ENCODE results near the gene AKR1D1. TPM values are rescaled to one million over a fixed set of nuclear protein-coding genes. Genes with fewer than 3 reads are reported as not detected.

Gene AKR1D1
- total RNA-seq, 1 donor from 2014 or later = not detected

DNA sequence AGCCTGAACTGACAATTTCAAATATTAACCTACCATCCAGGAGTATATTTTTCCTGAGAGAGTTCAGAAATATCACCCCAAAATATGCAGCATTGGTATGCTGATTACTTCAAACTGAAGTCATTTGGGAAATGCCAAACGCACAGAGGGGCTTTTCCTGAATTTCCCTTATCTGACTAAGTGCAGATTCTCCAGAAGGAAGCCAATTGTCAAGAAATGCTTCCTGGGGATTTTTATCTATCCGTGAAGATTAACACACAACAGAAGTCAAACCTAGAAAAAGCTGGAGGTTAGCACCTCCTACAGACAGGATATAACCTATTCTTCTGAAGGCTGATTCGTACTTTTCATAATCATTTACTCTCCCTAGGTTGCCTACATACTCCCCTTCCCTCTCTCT is 91.0 kb downstream of the AKR1D1 start:
- Histone ChIP-seq H3K27me3 (no peaks in the 10 kb centered on the region), H3K4me3 (no peak overlapping the region), H4K20me1 (ENCODE audit: low read depth) (no peaks in the 10 kb centered on the region), H3K79me2 (ENCODE audit: low read depth) (peaks cover 8% of the 10 kb centered on the region), H3F3A (ENCODE audit: low read depth) (peaks cover 61% of the 10 kb centered on the region), H3K36me3 (peaks cover 4% of the 10 kb centered on the region), H3K27ac (peak overlapping the region; percentile 92), H2AFZ (replicated peaks) (no peak overlapping the region), H3K4me1 (peaks cover 58% of the 10 kb centered on the region), H3K9me3 (ENCODE audit: low read depth) (peaks cover 21% of the 10 kb centered on the region), H3K4me2 (peak overlapping the region; percentile 55), H3K9ac (no peak overlapping the region)
- DNase-seq (ENCODE audit: low spot score) = no peak
- Mint-ChIP-seq H3K27ac (peak overlapping the region; percentile 100), H3K36me3 (peaks cover 15% of the 10 kb centered on the region), H3K4me3 (no peak overlapping the region), H3K9me3 (peaks cover 34% of the 10 kb centered on the region), H3K4me1 (peaks cover 57% of the 10 kb centered on the region), H3K27me3 (ENCODE audit: insufficient read depth, low read depth) (peaks cover 4% of the 10 kb centered on the region)
- TF ChIP-seq EZH2 (IDR thresholded peaks at IDR 0.05) (no peak), EZH2phosphoT487 (IDR thresholded peaks at IDR 0.05) (no peak)
- TF ChIP-seq, protein P1, sequence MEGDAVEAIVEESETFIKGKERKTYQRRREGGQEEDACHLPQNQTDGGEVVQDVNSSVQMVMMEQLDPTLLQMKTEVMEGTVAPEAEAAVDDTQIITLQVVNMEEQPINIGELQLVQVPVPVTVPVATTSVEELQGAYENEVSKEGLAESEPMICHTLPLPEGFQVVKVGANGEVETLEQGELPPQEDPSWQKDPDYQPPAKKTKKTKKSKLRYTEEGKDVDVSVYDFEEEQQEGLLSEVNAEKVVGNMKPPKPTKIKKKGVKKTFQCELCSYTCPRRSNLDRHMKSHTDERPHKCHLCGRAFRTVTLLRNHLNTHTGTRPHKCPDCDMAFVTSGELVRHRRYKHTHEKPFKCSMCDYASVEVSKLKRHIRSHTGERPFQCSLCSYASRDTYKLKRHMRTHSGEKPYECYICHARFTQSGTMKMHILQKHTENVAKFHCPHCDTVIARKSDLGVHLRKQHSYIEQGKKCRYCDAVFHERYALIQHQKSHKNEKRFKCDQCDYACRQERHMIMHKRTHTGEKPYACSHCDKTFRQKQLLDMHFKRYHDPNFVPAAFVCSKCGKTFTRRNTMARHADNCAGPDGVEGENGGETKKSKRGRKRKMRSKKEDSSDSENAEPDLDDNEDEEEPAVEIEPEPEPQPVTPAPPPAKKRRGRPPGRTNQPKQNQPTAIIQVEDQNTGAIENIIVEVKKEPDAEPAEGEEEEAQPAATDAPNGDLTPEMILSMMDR (IDR thresholded peaks at IDR 0.05) = no peak

GRCh38 chr7:138167869-138168296 is 91.6 kb downstream of the AKR1D1 start:
- peaks cover 5% of the 10 kb centered on the region for H3K27me3 Mint-ChIP-seq (ENCODE audit: insufficient read depth, low read depth)
- H3F3A ChIP-seq (ENCODE audit: low read depth) = peaks cover 58% of the 10 kb centered on the region
- H3K4me2 ChIP-seq = peak overlapping the region; percentile 55
- H3K79me2 ChIP-seq (ENCODE audit: low read depth) = peaks cover 8% of the 10 kb centered on the region
- H3K27ac Mint-ChIP-seq = peak overlapping the region; percentile 100
- peak overlapping the region; percentile 64 for H3K4me3 Mint-ChIP-seq
- no peak for DNase-seq (ENCODE audit: low spot score)
- no peak overlapping the region for H2AFZ ChIP-seq (replicated peaks)
- H3K4me1 Mint-ChIP-seq = peaks cover 59% of the 10 kb centered on the region
- H4K20me1 ChIP-seq (ENCODE audit: low read depth) = no peaks in the 10 kb centered on the region
- H3K9ac ChIP-seq = no peak overlapping the region
- TF ChIP-seq EZH2 (IDR thresholded peaks at IDR 0.05) (no peak), EZH2phosphoT487 (IDR thresholded peaks at IDR 0.05) (no peak)
- TF ChIP-seq, protein P1 (IDR thresholded peaks at IDR 0.05) = no peak
- H3K36me3 Mint-ChIP-seq = peaks cover 18% of the 10 kb centered on the region
- peaks cover 31% of the 10 kb centered on the region for H3K9me3 Mint-ChIP-seq
- H3K4me3 ChIP-seq = no peak overlapping the region
- H3K27ac ChIP-seq = peak overlapping the region; percentile 92
- H3K27me3 ChIP-seq = no peaks in the 10 kb centered on the region
- peaks cover 4% of the 10 kb centered on the region for H3K36me3 ChIP-seq
- peaks cover 52% of the 10 kb centered on the region for H3K4me1 ChIP-seq
- H3K9me3 ChIP-seq (ENCODE audit: low read depth) = peaks cover 21% of the 10 kb centered on the region

Small RNA genes lying within 50 kb of the gene (small RNA-seq; reads per million reads assigned to genes)
- not detected for gene AC024082.2
- not detected for gene RN7SKP223

Other genes with a start within 250 kb of the AKR1D1 start
- gene DGKI, start 229.5 kb upstream of the AKR1D1 start, total RNA-seq (ENCODE audit: low replicate concordance) = 3.4 and 5.5 TPM in 2 replicates
- gene CREB3L2, start 74.4 kb upstream of the AKR1D1 start, total RNA-seq (ENCODE audit: low replicate concordance) = 9.9 and 10.7 TPM in 2 replicates

Measured in neural progenitor cell (in vitro differentiated cells).